22Rv1 (cell line): Measurements from ENCODE around the gene GULP1.

ENCODE experiments used
- ZFX ChIP-seq: fragments of 450-650 bp; IDR thresholded peaks from 2 replicates; pipeline ENCODE4 v1.6.1; 2017; ENCODE audit warnings: antibody characterized with exemption, borderline replicate concordance
- TF ChIP-seq, protein P1 (sequence below): fragments of 450-650 bp; IDR thresholded peaks from 2 replicates; pipeline ENCODE4 v1.5.1; 2017; ENCODE audit warnings: mild to moderate bottlenecking

DNA sequence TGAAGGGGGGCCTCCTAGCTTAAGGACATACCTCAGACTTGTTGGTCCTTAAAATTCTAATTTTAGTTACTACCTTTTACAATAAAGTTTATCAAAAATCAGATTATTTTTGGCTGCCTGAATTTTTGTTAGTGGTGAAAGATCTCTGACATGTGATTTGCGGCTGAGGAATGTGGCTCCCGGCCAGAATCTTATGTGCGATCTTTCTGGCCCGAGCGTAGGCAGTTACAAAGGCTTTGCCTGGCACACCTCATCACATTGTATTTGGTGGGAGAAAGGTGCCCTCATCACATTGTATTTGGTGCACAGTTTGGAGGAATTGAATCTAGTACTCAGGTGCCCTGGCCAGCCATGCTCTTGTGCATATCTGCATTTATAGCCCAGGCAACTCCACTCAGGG lies 289.1 kb downstream of the GULP1 start:
- TF ChIP-seq, protein P1, sequence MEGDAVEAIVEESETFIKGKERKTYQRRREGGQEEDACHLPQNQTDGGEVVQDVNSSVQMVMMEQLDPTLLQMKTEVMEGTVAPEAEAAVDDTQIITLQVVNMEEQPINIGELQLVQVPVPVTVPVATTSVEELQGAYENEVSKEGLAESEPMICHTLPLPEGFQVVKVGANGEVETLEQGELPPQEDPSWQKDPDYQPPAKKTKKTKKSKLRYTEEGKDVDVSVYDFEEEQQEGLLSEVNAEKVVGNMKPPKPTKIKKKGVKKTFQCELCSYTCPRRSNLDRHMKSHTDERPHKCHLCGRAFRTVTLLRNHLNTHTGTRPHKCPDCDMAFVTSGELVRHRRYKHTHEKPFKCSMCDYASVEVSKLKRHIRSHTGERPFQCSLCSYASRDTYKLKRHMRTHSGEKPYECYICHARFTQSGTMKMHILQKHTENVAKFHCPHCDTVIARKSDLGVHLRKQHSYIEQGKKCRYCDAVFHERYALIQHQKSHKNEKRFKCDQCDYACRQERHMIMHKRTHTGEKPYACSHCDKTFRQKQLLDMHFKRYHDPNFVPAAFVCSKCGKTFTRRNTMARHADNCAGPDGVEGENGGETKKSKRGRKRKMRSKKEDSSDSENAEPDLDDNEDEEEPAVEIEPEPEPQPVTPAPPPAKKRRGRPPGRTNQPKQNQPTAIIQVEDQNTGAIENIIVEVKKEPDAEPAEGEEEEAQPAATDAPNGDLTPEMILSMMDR, result no peak
- TF ChIP-seq ZFX, result no peak
